Hepatocyte (in vitro differentiated cells): ENCODE results near the gene MACROD2. TPM values are rescaled to one million over a fixed set of nuclear protein-coding genes. Genes with fewer than 3 reads are reported as not detected.

ENCODE experiments used
- DNase-seq: peaks from one replicate; pipeline ENCODE4 v3.0.0-alpha.2; 2016; ENCODE audit warnings: low spot score
- H2AFZ ChIP-seq: fragments of 200-600 bp; sonication (generic); 2 replicates; pipeline ENCODE4 v1.6.0; 2016; ENCODE audit warnings: antibody characterized with exemption, mild to moderate bottlenecking
- H3K27ac ChIP-seq: fragments of 200-600 bp; sonication (generic); 2 replicates; pipeline ENCODE4 v1.5.1; 2016; ENCODE audit warnings: mild to moderate bottlenecking
- H3K27me3 ChIP-seq: fragments of 200-600 bp; sonication (generic); 2 replicates; pipeline ENCODE4 v1.6.1; 2016
- H3K36me3 ChIP-seq: fragments of 200-600 bp; sonication (generic); replicated peaks from 2 replicates; pipeline ENCODE4 v1.5.1; 2016; ENCODE audit warnings: low read depth; ENCODE audit not compliant: insufficient read depth
- H3K4me1 ChIP-seq: fragments of 200-600 bp; sonication (generic); 2 replicates; pipeline ENCODE4 v1.5.1; 2016; ENCODE audit warnings: mild to moderate bottlenecking, moderate library complexity; ENCODE audit not compliant: insufficient read depth
- H3K4me2 ChIP-seq: fragments of 200-600 bp; sonication (generic); 2 replicates; pipeline ENCODE4 v1.6.0; 2016
- H3K4me3 ChIP-seq: fragments of 200-600 bp; sonication (generic); 2 replicates; pipeline ENCODE4 v1.5.1; 2016; ENCODE audit warnings: mild to moderate bottlenecking
- H3K79me2 ChIP-seq: fragments of 200-600 bp; sonication (generic); 2 replicates; pipeline ENCODE4 v1.6.0; 2017; ENCODE audit warnings: mild to moderate bottlenecking
- H3K9me2 ChIP-seq: fragments of 200-600 bp; sonication (generic); replicated peaks from 2 replicates; pipeline ENCODE4 v1.6.0; 2017; ENCODE audit warnings: mild to moderate bottlenecking; ENCODE audit not compliant: insufficient read depth
- H3K9me3 ChIP-seq: fragments of 200-600 bp; sonication (generic); 2 replicates; pipeline ENCODE4 v1.5.1; 2016; ENCODE audit warnings: low read depth, mild to moderate bottlenecking
- H4K20me1 ChIP-seq: fragments of 200-600 bp; sonication (generic); 2 replicates; pipeline ENCODE4 v1.6.0; 2016; ENCODE audit warnings: mild to moderate bottlenecking; ENCODE audit not compliant: insufficient read depth, poor library complexity, severe bottlenecking
- CTCF ChIP-seq: fragments of 200-600 bp; sonication (generic); IDR thresholded peaks from 2 replicates; pipeline ENCODE4 v1.5.1; 2016; ENCODE audit warnings: antibody characterized with exemption, mild to moderate bottlenecking; ENCODE audit not compliant: poor library complexity
- EZH2 ChIP-seq: fragments of 200-600 bp; sonication (generic); IDR thresholded peaks from 2 replicates; pipeline ENCODE4 v1.6.1; 2016; ENCODE audit warnings: antibody characterized with exemption, mild to moderate bottlenecking, borderline replicate concordance
- EZH2phosphoT487 ChIP-seq: fragments of 200-600 bp; sonication (generic); IDR thresholded peaks from one replicate; pipeline ENCODE4 v1.6.1; 2018; ENCODE audit warnings: antibody characterized with exemption, mild to moderate bottlenecking, low read depth, moderate library complexity; ENCODE audit not compliant: unreplicated experiment, severe bottlenecking
- WGBS: methylation state at CpG from one replicate; pipeline ENCODE4 v1.1.6; 2016; ENCODE audit warnings: low lambda C conversion rate; ENCODE audit errors: missing lambda C conversion rate; 5-methylcytosine and 5-hydroxymethylcytosine counted together
- polyA plus RNA-seq: library from polyadenylated mRNA; unstranded; fragments of >200 nt; fragmentation: Nextera tagmentation; extraction: Ambion mirVana; gene quantifications from 2 replicates; pipeline ENCODE4 v1.2.1, GENCODE V29; 2016
- total RNA-seq: library from RNA; depleted of rRNA; stranded (reverse); fragments of >200 nt; gene quantifications from 2 replicates; pipeline ENCODE4 v1.2.3, GENCODE V29; 2014

MACROD2 gene
- total and polyA plus RNA-seq, 2 experiments from 2014 or later: 2.4 to 3.1 TPM

- no peak for DNase-seq
- no peak overlapping the region for H3K4me3 ChIP-seq
- H3K36me3 ChIP-seq: no peaks in the 10 kb centered on the region
- H2AFZ ChIP-seq: no peak overlapping the region
- H3K79me2 ChIP-seq: no peaks in the 10 kb centered on the region
- no peak for TF ChIP-seq EZH2
- no peak for TF ChIP-seq CTCF
- TF ChIP-seq EZH2phosphoT487: no peak
- H4K20me1 ChIP-seq: no peaks in the 10 kb centered on the region
- H3K9me2 ChIP-seq: no peaks in the 10 kb centered on the region
- H3K4me1 ChIP-seq: no peaks in the 10 kb centered on the region
- H3K9me3 ChIP-seq: no peaks in the 10 kb centered on the region
- H3K27me3 ChIP-seq: no peaks in the 10 kb centered on the region
- WGBS: 43% methylated on average over 2 of the region's 2 CpGs
- H3K27ac ChIP-seq: no peak overlapping the region
- no peak overlapping the region for H3K4me2 ChIP-seq
Measured at GRCh38 chr20:16030253-16030652, 2034.9 kb downstream of the MACROD2 start.

GRCh38 chr20:16035576-16035975 lies 2040.3 kb downstream of the MACROD2 start:
- no peaks in the 10 kb centered on the region for H3K36me3 ChIP-seq
- no peaks in the 10 kb centered on the region for H3K27me3 ChIP-seq
- no peaks in the 10 kb centered on the region for H3K4me1 ChIP-seq
- H3K9me3 ChIP-seq: no peaks in the 10 kb centered on the region
- no peak overlapping the region for H3K4me3 ChIP-seq
- H3K79me2 ChIP-seq: no peaks in the 10 kb centered on the region
- no peak for TF ChIP-seq EZH2phosphoT487
- TF ChIP-seq EZH2: no peak
- TF ChIP-seq CTCF: no peak
- no peaks in the 10 kb centered on the region for H3K9me2 ChIP-seq
- H3K4me2 ChIP-seq: no peak overlapping the region
- 85% methylated on average over 3 of the region's 3 CpGs for WGBS
- H3K27ac ChIP-seq: no peak overlapping the region
- no peaks in the 10 kb centered on the region for H4K20me1 ChIP-seq
- no peak for DNase-seq
- no peak overlapping the region for H2AFZ ChIP-seq

- no peak overlapping the region for H2AFZ ChIP-seq
- no peak for DNase-seq
- no peak overlapping the region for H3K4me2 ChIP-seq
- no peaks in the 10 kb centered on the region for H3K79me2 ChIP-seq
- H3K9me2 ChIP-seq: no peaks in the 10 kb centered on the region
- H3K4me3 ChIP-seq: no peak overlapping the region
- H3K9me3 ChIP-seq: no peaks in the 10 kb centered on the region
- 93% methylated on average over 1 of the region's 1 CpG for WGBS
- no peaks in the 10 kb centered on the region for H4K20me1 ChIP-seq
- H3K36me3 ChIP-seq: no peaks in the 10 kb centered on the region
- H3K27ac ChIP-seq: no peak overlapping the region
- H3K27me3 ChIP-seq: no peaks in the 10 kb centered on the region
- no peaks in the 10 kb centered on the region for H3K4me1 ChIP-seq
- TF ChIP-seq CTCF (no peak), EZH2 (no peak)
Measured at GRCh38 chr20:16036331-16036730, 2041.0 kb downstream of the MACROD2 start.

- H3K79me2 ChIP-seq: no peaks in the 10 kb centered on the region
- H2AFZ ChIP-seq: no peak overlapping the region
- H3K36me3 ChIP-seq: no peaks in the 10 kb centered on the region
- H4K20me1 ChIP-seq: no peaks in the 10 kb centered on the region
- H3K4me3 ChIP-seq: no peak overlapping the region
- no peaks in the 10 kb centered on the region for H3K9me3 ChIP-seq
- no peaks in the 10 kb centered on the region for H3K9me2 ChIP-seq
- no peak overlapping the region for H3K4me2 ChIP-seq
- DNase-seq: no peak
- no peak overlapping the region for H3K27ac ChIP-seq
- TF ChIP-seq CTCF: no peak
- no peak for TF ChIP-seq EZH2phosphoT487
- no peak for TF ChIP-seq EZH2
- H3K27me3 ChIP-seq: no peaks in the 10 kb centered on the region
- no peaks in the 10 kb centered on the region for H3K4me1 ChIP-seq
Measured at GRCh38 chr20:16040742-16041141, 2045.4 kb downstream of the MACROD2 start.
